OCI-LY1 (cell line): ENCODE measurements around the gene LONRF2.

Source experiments
- EZH2 ChIP-seq: fragments of 200-600 bp; sonication (generic), shearing (Covaris generic); IDR thresholded peaks from 2 replicates; pipeline ENCODE4 v1.8.0; 2017; ENCODE audit warnings: borderline replicate concordance, mixed run types, mild to moderate bottlenecking, antibody characterized with exemption, low read length, moderate library complexity, mixed read lengths
- TF ChIP-seq, protein P1 (sequence below): fragments of 200-600 bp; sonication (generic), shearing (Covaris generic); IDR thresholded peaks from 2 replicates; pipeline ENCODE4 v1.5.1; 2017; ENCODE audit warnings: mild to moderate bottlenecking, antibody characterized with exemption, low read length, moderate library complexity, mixed read lengths

DNA sequence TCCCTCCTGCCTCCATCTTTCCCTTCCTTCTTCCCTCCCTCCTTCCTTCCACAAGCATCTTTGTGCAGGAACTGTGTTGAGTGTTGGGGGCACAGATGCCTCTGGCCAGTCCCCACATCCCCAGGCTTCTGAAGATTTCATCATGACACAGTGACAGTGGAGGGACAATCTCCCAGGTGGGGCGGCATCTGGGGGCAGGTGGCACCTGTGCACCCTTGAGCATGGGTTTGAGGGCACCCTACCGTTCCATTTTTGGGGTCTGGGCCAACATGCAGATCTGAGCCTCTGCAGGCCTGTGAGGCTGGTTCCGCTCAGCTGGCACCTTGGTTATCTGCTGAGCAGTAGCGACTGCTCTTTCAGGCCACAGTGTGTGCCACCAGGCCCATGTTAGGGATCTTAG is 57.6 kb downstream of the LONRF2 start:
- TF ChIP-seq, protein P1, sequence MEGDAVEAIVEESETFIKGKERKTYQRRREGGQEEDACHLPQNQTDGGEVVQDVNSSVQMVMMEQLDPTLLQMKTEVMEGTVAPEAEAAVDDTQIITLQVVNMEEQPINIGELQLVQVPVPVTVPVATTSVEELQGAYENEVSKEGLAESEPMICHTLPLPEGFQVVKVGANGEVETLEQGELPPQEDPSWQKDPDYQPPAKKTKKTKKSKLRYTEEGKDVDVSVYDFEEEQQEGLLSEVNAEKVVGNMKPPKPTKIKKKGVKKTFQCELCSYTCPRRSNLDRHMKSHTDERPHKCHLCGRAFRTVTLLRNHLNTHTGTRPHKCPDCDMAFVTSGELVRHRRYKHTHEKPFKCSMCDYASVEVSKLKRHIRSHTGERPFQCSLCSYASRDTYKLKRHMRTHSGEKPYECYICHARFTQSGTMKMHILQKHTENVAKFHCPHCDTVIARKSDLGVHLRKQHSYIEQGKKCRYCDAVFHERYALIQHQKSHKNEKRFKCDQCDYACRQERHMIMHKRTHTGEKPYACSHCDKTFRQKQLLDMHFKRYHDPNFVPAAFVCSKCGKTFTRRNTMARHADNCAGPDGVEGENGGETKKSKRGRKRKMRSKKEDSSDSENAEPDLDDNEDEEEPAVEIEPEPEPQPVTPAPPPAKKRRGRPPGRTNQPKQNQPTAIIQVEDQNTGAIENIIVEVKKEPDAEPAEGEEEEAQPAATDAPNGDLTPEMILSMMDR, result no peak
- no peak for TF ChIP-seq EZH2
